ENCODE measurements around the gene RPS27A.

- TF ChIP-seq POLR2A (IDR thresholded peaks at IDR 0.05) (no peak), CTCF (IDR thresholded peaks at IDR 0.05) (no peak)
Measured at GRCh38 chr2:55252832-55253231, 20.3 kb downstream of the RPS27A start.
